ENCODE data around the gene MYO18A.

The MYO18A gene

GRCh38 chr17:29166507-29166887 is 13.7 kb downstream of the MYO18A start:
- no peak for DNase-seq

DNA sequence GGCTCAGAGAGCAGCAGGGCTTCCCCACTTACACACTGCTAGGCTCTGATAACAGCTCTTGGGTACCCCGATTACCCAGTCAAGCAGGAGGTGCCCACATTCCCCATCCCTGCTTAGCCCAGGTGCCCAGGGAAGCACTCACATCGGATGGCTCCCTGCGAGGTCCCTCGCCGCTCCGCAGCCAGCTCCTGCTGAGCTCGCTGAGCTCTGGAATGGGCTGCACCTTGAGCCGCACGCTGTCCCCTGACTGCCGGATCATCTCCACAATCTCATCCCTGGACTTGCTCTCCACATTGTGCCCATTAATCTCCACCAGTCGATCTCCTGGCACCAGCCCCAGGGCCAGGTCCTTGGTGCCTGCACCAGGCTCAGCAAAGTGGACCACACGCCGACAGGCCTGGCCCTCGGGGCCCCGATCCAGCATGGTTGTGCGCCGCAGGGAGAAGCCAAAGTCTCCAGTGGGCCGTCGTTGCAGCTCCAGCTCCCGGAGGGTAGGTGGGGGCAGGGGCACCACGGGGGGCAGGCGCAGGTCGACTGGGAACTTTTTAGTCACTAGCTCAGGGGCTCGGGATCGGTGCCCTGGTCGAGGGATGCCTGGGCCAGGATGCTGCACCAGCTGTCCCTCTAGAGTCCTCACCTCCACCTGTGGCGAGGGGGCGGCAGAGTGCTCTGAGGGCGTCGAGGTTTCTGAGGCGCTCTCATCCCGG is 14.2 kb downstream of the MYO18A start:
- DNase-seq = no peak

DNA sequence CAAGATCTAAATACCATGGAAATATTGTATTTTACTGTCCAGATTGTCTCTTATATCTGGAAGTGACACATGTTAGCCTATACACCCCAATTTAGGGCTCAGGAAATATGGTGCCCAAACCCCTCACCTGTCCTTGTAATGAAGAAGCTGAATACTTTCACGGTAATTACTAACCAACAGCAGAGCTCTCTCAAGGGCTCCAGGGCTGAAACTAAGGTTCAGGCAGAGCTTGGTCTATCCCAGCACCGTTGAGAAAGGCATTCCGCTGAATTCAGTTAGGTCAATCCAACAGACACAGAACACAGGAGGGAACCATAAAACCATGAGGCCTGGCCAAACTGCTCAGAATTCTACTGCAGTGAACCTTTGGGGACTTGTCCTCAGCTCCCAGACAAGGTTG is 14.9 kb downstream of the MYO18A start:
- DNase-seq = no peak

GRCh38 chr17:29163563-29163962 is 16.6 kb downstream of the MYO18A start:
- no peak for DNase-seq

- no peak for DNase-seq
Measured at GRCh38 chr17:29162909-29163341, 17.3 kb downstream of the MYO18A start.

GRCh38 chr17:29162082-29162908 is 17.9 kb downstream of the MYO18A start:
- DNase-seq = no peak

DNA sequence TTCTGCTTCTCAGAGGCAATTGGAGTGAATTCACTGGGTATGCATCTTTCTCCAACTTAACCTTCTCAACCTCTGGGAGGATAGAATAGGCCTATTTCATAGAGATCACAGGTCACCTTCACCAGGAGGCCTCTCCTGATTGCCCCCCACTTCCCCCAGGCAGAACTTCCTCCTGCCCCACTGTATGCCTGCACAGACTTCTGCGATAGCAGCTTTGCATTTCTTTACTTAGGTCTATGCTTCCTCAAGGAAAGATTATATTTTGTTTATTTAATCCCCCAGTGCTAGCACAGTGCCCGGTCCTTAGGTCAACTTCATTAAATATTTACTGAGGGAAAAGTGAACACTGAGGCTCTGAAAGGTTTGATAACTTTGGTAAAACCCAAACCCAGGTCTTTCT is 19.9 kb downstream of the MYO18A start:
- no peak for DNase-seq

GRCh38 chr17:29159306-29159860 is 20.8 kb downstream of the MYO18A start:
- no peak for DNase-seq

DNA sequence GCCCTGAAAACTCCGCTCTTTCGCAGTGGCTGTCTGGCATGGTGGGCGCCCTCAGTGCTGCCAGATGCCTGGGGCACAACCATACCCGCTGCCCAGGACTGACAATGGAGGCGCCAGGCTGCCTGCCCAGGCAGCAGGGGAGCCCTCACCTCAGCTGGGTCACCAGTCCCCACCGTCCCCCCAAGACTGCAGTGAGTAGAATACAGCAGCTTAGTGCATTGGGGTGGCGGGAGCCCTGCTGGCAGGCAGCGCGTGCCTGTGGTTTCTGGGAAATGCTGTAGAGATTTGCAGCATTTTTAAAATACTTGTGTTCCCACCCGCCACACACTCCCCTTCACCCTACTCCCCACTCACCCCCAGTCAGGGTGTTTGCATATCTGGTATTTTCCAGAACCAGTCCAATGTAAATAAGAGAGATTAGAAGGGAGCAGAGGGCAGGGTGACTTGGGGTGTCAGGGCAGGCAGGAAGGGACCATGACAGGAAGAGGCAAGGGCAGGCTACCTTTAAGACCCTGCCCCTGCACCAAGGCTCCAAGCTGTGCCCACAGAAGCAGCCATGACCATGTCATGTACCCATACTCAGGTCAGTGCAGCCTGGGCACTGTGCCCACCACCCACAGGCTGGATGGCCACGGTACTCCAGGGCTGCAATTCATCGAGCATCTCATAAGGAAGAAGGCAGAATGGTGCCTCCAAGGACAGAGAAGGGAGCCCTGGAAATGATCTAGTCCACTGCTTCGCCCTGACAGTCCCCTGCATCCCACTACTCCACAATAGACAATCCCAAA is 21.5 kb downstream of the MYO18A start:
- DNase-seq = no peak

DNA sequence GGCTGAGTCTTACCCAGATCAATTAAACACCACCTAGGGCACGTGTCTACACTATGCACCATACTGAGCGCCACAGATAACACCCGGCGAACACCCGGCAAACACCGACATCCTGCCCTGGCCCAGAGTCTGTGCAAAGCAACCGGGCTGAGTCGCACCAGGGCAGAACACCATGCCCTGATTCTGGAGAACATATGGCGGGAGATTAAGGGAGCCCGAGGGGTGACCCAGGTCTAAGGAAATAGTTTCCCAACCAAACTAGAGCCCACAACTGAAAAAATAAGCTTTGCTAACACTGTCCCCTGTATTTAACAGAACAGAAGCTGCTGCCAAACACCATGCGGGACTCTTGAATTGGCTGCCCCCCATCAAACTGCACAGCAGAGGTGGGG is 22.1 kb downstream of the MYO18A start:
- no peak for DNase-seq

DNA sequence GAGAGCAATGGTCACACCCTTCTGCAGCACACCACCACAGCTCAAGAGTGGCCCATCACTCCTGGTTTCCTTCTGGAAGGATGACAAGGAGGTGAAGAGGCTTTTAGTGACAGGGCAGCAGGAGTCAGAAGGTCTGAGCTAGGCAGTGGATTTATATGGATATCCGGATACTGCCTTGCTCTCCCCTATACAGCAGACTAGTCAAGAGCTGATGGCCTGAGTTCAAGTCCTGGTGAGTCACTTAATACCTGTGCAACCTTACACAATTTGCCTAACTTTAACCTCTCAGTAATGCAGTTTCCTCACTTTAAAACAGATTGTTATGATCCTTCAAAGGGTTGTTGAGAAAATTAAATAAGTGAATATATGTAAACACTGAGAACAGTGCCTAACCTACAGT is 22.9 kb downstream of the MYO18A start:
- no peak for DNase-seq

DNA sequence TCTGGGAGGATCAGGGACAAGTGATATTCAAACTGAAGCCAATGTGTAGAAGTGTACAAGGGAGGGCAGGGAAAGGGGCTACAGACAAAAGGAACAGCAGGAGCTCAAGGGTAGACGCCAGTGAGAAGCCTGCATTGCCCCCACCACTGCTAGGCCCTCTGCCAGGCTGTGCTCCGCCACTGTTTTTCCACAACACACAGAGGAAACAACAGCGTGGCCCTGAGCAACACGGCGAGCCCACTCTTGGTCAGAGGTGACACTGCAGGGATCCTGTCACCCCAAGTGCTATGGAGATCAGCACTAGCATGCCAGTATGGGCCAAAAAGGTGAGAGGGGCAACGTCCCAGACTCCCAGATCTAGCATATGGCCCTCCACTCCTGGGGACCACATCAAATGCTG is 23.4 kb downstream of the MYO18A start:
- no peak for DNase-seq

- DNase-seq = no peak
Measured at GRCh38 chr17:29155966-29156338, 24.2 kb downstream of the MYO18A start.

- peak; percentile 19 for DNase-seq
Measured at GRCh38 chr17:29155227-29155965, 24.8 kb downstream of the MYO18A start.

GRCh38 chr17:29154516-29155226 is 25.5 kb downstream of the MYO18A start:
- no peak for DNase-seq

GRCh38 chr17:29151567-29151966 is 28.6 kb downstream of the MYO18A start:
- DNase-seq = no peak

GRCh38 chr17:29150161-29150560 is 30.0 kb downstream of the MYO18A start:
- DNase-seq = no peak

DNA sequence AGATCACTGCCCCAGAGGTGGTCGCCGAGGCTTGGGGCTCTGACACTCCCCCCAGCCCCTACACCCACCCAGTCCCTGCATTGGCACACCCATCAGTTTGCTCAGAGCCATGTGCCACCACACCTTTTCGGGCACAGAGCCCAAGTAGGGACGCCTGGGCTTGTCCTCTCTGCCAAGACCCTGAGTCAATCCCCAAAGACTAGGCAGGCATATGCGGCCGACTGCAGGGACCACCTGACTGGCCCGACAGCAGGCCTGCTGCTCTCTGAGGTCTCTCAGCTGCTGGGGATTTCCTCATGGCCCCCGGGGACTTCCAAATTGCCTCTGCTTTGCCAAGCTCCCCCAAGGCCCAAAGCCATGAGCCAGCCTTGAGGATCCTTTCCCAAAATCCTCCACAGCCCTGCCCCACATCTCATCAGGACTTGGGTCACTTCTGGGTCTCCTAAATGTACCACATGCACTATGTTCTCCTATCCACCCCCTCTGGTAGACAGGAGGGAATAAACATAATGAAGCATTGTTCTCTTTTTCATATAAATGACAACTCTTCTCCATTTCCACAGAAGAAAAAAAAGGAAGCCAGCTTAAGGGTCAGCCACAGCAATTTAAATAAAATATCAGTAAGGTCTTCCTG is 30.6 kb downstream of the MYO18A start:
- no peak for DNase-seq

DNA sequence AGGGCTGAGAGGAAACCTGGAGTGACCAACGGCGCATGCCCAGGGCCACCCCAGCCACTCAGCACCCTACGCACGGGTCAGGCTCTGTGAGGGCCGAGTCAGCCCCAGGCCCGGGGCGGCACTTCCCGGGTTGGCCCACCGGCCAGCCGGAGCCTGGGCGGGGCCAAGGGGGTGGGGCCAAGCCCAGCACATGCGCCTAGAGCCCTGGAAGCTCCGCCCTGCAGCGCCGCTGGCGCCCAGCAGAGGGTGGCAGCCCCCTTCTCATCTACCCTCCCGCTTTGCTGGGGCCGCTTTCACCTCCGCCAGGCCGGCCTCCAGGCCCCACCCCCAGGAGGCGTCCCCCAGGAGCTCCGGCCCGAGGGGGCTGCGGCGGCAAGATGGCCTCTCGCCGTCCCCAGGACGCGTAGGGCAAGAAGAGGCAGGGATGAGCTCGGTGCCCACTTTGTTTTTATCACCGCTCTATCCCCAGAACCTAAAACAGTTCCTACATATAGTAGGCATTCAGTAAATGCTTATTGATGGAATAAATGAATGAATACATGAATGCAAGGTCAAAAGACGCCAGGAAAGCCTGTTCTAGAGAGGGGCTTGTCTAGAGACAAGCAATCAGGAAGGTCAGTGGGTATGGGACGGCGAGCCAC is 31.3 kb downstream of the MYO18A start:
- DNase-seq = peak; percentile 86

DNA sequence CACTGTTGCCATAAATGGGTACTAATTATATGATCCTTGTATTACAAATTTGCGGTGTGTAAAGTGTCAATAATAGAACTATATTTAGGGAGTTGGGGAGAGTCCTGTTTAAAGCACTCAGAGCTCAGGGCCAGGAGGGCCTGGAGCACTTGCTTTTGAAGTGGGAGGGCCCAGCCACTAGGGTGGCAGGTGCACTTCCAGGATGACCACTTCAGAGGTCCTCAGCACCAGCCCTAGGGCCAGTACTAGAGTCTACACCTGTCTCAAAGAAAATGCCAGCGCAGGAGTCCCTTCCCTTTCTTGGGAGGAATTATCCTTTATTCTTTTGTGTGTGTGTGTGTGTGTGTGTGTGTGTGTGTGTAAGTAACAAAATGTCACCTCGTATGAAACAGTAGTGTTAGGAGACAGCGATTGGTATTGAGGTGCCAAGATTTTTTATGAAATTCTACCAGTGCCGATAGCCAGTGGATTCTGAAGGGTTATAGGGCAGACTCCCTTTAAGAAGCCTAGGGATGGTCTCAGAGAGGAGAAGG is 31.9 kb downstream of the MYO18A start:
- DNase-seq = no peak

- no peak for DNase-seq
Measured at GRCh38 chr17:29147682-29148081, 32.5 kb downstream of the MYO18A start.

Measured in activated gamma-delta T cell (primary cell).